Parathyroid adenoma (tissue), 2 donors: ENCODE data around the gene SUPT3H.
"Not testable (repeated sequence)": the region's sequence is repeated elsewhere in the genome, so short reads cannot be mapped to it uniquely, and the experiment has no call there.

Source experiments
- H2AFZ ChIP-seq: fragments of 300-600 bp; sonication (generic); one replicate; pipeline ENCODE4 v1.7.0; 2017; ENCODE audit warnings: antibody characterized with exemption, mild to moderate bottlenecking
- H3K27ac ChIP-seq: fragments of 300-600 bp; sonication (generic); one replicate; pipeline ENCODE4 v1.7.0; 2017
- H3K27me3 ChIP-seq: fragments of 300-600 bp; sonication (generic); one replicate; pipeline ENCODE4 v1.7.0; 2017; ENCODE audit warnings: low read length; ENCODE audit not compliant: control insufficient read depth, insufficient read depth
- H3K36me3 ChIP-seq: fragments of 300-600 bp; sonication (generic); one replicate; pipeline ENCODE4 v1.7.0; 2017; ENCODE audit warnings: low read length; ENCODE audit not compliant: control insufficient read depth, insufficient read depth
- H3K4me1 ChIP-seq: fragments of 300-600 bp; sonication (generic); one replicate; pipeline ENCODE4 v1.7.0; 2017; ENCODE audit warnings: control low read depth
- H3K4me2 ChIP-seq: fragments of 300-600 bp; sonication (generic); one replicate; pipeline ENCODE4 v1.7.0; 2017; ENCODE audit warnings: low read length
- H3K4me3 ChIP-seq: fragments of 300-600 bp; sonication (generic); one replicate; pipeline ENCODE4 v1.7.0; 2017; ENCODE audit warnings: low read depth, low read length
- H3K79me2 ChIP-seq: fragments of 300-600 bp; sonication (generic); one replicate; pipeline ENCODE4 v1.7.0; 2017; ENCODE audit warnings: control low read depth
- H3K9ac ChIP-seq: fragments of 300-600 bp; sonication (generic); one replicate; pipeline ENCODE4 v1.7.0; 2017; ENCODE audit warnings: mild to moderate bottlenecking
- H3K9me3 ChIP-seq: fragments of 300-600 bp; sonication (generic); one replicate; pipeline ENCODE4 v1.7.0; 2017; ENCODE audit warnings: low read length; ENCODE audit not compliant: control insufficient read depth
- CTCF ChIP-seq: fragments of 300-600 bp; sonication (generic); IDR thresholded peaks from one replicate; pipeline ENCODE4 v1.7.0; 2017; ENCODE audit warnings: antibody characterized with exemption, mild to moderate bottlenecking
- donor health status: primary hyperparathyroidism.

The SUPT3H gene

GRCh38 chr6:45074439-45074838 lies 303.3 kb downstream of the SUPT3H start:
- TF ChIP-seq CTCF, result no peak
- Histone ChIP-seq H3K4me1 (no peaks in the 10 kb centered on the region), H3K9me3 (peaks cover 5% of the 10 kb centered on the region), H3K36me3 (no peaks in the 10 kb centered on the region), H3K4me3 (no peak overlapping the region), H3K4me2 (no peak overlapping the region), H2AFZ (no peak overlapping the region), H3K27ac (no peak overlapping the region), H3K79me2 (no peaks in the 10 kb centered on the region), H3K9ac (no peak overlapping the region), H3K27me3 (no peaks in the 10 kb centered on the region)

- peaks cover 5% of the 10 kb centered on the region for H3K9me3 ChIP-seq
- no peak overlapping the region for H3K9ac ChIP-seq
- no peaks in the 10 kb centered on the region for H3K36me3 ChIP-seq
Measured at GRCh38 chr6:45073771-45074170, 304.0 kb downstream of the SUPT3H start.

GRCh38 chr6:45072673-45073072 lies 305.1 kb downstream of the SUPT3H start:
- TF ChIP-seq CTCF, result no peak
- Histone ChIP-seq H3K27ac (no peak overlapping the region), H3K36me3 (no peaks in the 10 kb centered on the region), H2AFZ (no peak overlapping the region), H3K79me2 (no peaks in the 10 kb centered on the region), H3K4me2 (no peak overlapping the region), H3K27me3 (no peaks in the 10 kb centered on the region), H3K9ac (no peak overlapping the region), H3K4me1 (no peaks in the 10 kb centered on the region), H3K4me3 (no peak overlapping the region), H3K9me3 (no peaks in the 10 kb centered on the region)

More at GRCh38 chr6:45073771-45074170, 304.0 kb downstream of the SUPT3H start:
- Histone ChIP-seq H3K79me2 (no peaks in the 10 kb centered on the region), H3K4me2 (no peak overlapping the region), H3K4me1 (no peaks in the 10 kb centered on the region), H3K4me3 (no peak overlapping the region), H2AFZ (no peak overlapping the region), H3K27me3 (no peaks in the 10 kb centered on the region), H3K27ac (no peak overlapping the region)
- no peak for TF ChIP-seq CTCF

- H3K36me3 ChIP-seq, result no peaks in the 10 kb centered on the region
- no peak for TF ChIP-seq CTCF
- H3K27me3 ChIP-seq, result no peaks in the 10 kb centered on the region
- no peak overlapping the region for H2AFZ ChIP-seq
- no peak overlapping the region for H3K9ac ChIP-seq
- H3K9me3 ChIP-seq, result no peaks in the 10 kb centered on the region
- no peak overlapping the region for H3K4me3 ChIP-seq
- no peaks in the 10 kb centered on the region for H3K79me2 ChIP-seq
- no peak overlapping the region for H3K27ac ChIP-seq
- no peak overlapping the region for H3K4me2 ChIP-seq
- H3K4me1 ChIP-seq, result no peaks in the 10 kb centered on the region
Measured at GRCh38 chr6:45072016-45072415, 305.7 kb downstream of the SUPT3H start.

- Histone ChIP-seq H3K27me3 (no peaks in the 10 kb centered on the region), H3K4me2 (no peak overlapping the region), H2AFZ (no peak overlapping the region), H3K9ac (no peak overlapping the region), H3K9me3 (no peaks in the 10 kb centered on the region), H3K4me3 (no peak overlapping the region), H3K36me3 (no peaks in the 10 kb centered on the region), H3K4me1 (no peaks in the 10 kb centered on the region), H3K27ac (no peak overlapping the region), H3K79me2 (no peaks in the 10 kb centered on the region)
- no peak for TF ChIP-seq CTCF
Measured at GRCh38 chr6:45069091-45069490, 308.6 kb downstream of the SUPT3H start.

GRCh38 chr6:45067446-45067845 lies 310.3 kb downstream of the SUPT3H start:
- H3K9me3 ChIP-seq, H3K27me3 ChIP-seq, H3K27ac ChIP-seq, H2AFZ ChIP-seq, H3K4me2 ChIP-seq, H3K9ac ChIP-seq, H3K79me2 ChIP-seq, H3K36me3 ChIP-seq, H3K4me1 ChIP-seq, H3K4me3 ChIP-seq: not testable (repeated sequence)

GRCh38 chr6:45062659-45063058 lies 315.1 kb downstream of the SUPT3H start:
- H3K4me1 ChIP-seq, H3K79me2 ChIP-seq, H3K9ac ChIP-seq, H3K9me3 ChIP-seq, H2AFZ ChIP-seq, H3K27ac ChIP-seq, H3K27me3 ChIP-seq, H3K4me2 ChIP-seq, H3K36me3 ChIP-seq, H3K4me3 ChIP-seq: not testable (repeated sequence)
